ENCODE measurements around the gene GUCY1B1.

DNA sequence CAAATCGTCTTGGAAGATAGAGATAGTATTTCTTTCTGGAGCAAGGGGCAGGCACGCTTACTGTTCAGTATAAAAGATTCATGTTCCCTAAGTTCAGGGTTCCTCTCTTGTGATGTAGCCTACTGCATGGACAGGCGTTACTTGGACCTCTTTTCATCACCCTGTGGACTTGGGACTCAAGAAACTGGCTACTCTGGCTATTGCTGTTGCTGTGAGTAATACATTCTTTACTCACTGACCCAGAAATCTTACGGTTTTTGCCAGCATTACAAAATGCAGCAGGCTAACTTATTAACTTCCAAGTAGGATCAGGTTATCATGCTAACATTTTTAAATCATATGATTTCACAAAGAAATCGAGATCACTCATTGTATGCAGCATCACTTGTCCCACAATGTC is 12.8 kb upstream of the GUCY1B1 start:
- TF ChIP-seq EZH2 (IDR thresholded peaks at IDR 0.05) (no peak), POLR2AphosphoS5 (IDR thresholded peaks at IDR 0.05; ENCODE audit: borderline replicate concordance, low read depth, low read length) (no peak)

Measured in SK-N-MC (cell line).